ENCODE measurements around the gene FRMD3.

FRMD3 gene

GRCh38 chr9:83538172-83538889, at the start of gene FRMD3:
FRMD3 (minus strand) TSS chr9:83538401; CDS start chr9:83538231, 170 bp downstream.
- peak; percentile 92 for DNase-seq

- DNase-seq, result peak; percentile 66
Observed at GRCh38 chr9:83584995-83585394, 46.8 kb upstream of the FRMD3 start.

- peak; percentile 75 for DNase-seq
Observed at GRCh38 chr9:83583151-83584014, 45.2 kb upstream of the FRMD3 start.

- no peak for DNase-seq
Observed at GRCh38 chr9:83582029-83582428, 43.8 kb upstream of the FRMD3 start.

- DNase-seq, result no peak
Observed at GRCh38 chr9:83574482-83574881, 36.3 kb upstream of the FRMD3 start.

- DNase-seq, result no peak
Observed at GRCh38 chr9:83572524-83572923, 34.3 kb upstream of the FRMD3 start.

GRCh38 chr9:83570359-83570758, 32.2 kb upstream of the FRMD3 start:
- DNase-seq, result no peak

GRCh38 chr9:83569326-83569725, 31.1 kb upstream of the FRMD3 start:
- no peak for DNase-seq

GRCh38 chr9:83563360-83563759, 25.2 kb upstream of the FRMD3 start:
- DNase-seq, result no peak

GRCh38 chr9:83560169-83560826, 22.1 kb upstream of the FRMD3 start:
- peak; percentile 19 for DNase-seq

- no peak for DNase-seq
Observed at GRCh38 chr9:83557771-83558170, 19.6 kb upstream of the FRMD3 start.

GRCh38 chr9:83557317-83557716, 19.1 kb upstream of the FRMD3 start:
- DNase-seq, result no peak

- no peak for DNase-seq
Observed at GRCh38 chr9:83554278-83554677, 16.1 kb upstream of the FRMD3 start.

- DNase-seq, result peak; percentile 95
Observed at GRCh38 chr9:83544002-83544698, 5.9 kb upstream of the FRMD3 start.

- peak; percentile 33 for DNase-seq
Observed at GRCh38 chr9:83538890-83539238, 663 bp upstream of the FRMD3 start.

- peak; percentile 69 for DNase-seq
Observed at GRCh38 chr9:83537331-83538171, 650 bp downstream of the FRMD3 start.

- DNase-seq, result peak; percentile 37
Observed at GRCh38 chr9:83536332-83536731, 1.9 kb downstream of the FRMD3 start.

- peak; percentile 60 for DNase-seq
Observed at GRCh38 chr9:83535736-83536135, 2.5 kb downstream of the FRMD3 start.

GRCh38 chr9:83533296-83533695, 4.9 kb downstream of the FRMD3 start:
- DNase-seq, result no peak

GRCh38 chr9:83526901-83527300, 11.3 kb downstream of the FRMD3 start:
- DNase-seq, result peak; percentile 88

GRCh38 chr9:83526211-83526610, 12.0 kb downstream of the FRMD3 start:
- DNase-seq, result no peak

- DNase-seq, result peak; percentile 48
Observed at GRCh38 chr9:83523684-83524083, 14.5 kb downstream of the FRMD3 start.

Data from NCI-H69 (cell line).